Glomerular visceral epithelial cell (primary cell): ENCODE measurements around the gene FGA.

Experiments
- DNase-seq: peaks from one replicate; pipeline ENCODE4 v3.0.0-alpha.2; 2016; ENCODE audit errors: extremely low spot score

FGA gene

DNA sequence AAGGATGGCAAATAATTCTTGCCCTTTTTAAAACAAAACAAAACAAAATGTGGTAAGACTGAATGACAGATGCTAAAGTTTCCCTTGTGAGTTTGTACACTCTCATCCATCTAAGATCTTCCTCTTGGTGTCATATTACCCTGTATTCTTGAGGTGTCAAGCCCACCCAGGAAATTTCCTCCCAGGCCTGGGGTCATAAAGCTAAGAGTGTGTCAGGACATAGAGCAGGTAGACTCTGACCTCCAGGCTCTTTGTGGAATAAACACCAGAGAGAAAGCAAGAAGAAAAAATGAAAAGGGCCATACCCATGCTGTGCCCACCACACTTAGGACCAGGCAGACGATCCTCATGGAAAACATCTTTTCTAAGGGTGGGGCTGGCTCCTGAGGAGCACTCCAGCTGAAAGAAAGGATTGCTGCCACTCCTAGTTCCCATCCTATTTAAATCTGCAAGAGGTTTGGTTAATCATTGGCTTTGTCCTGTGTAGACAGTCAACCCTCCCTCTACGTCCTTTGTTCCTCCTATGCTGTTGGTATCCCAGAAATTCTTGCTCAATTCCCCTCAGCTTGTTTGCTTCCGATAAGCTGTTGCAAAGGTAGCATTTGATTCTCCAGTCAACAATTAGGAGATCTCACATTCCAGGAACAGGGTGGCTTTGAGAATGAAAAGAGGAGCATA lies at the start of gene FGA:
Gene FGA (minus strand): TSS at position 414 of the 678 bp plus-strand sequence. CDS start 55 bp downstream, at position 359.
- no peak for DNase-seq

DNA sequence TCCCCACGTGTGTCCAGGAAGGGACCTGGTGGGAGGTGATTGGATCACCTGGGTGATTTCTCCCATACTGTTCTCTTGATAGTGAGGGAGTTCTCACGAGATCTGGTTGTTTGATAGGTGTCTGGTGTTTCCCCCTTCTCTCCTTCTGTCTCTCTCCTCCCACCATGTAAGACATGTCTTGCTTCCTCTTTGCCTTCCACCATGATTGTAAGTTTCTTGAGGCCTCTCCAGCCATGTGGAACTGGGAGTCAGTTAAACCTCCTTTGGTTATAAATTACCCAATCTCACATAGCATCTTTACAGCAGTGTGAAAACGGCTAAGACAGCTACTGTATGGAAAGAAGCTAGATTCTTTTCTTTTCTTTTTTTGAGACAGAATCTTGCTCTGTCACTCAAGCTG lies 43.5 kb upstream of the FGA start:
- DNase-seq = no peak

DNA sequence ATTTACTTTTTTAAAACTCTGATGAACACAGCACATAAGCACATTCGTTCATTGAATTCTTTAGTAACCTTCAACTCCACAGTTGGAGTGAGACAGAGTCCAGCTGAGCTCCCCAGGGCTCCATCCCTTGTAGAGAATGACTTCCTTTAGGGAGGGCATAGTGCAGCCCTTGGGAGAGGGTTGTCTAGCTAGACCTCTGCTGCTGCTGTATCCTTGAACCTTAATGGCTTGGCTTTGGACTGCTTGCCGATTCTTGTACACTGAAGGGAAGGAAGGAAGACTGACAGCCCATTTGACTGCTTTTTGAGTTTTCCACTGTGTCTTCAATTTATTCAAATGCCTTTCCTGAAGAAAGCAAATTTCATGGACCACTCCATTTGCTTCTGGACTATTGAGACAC lies 41.3 kb upstream of the FGA start:
- no peak for DNase-seq

DNA sequence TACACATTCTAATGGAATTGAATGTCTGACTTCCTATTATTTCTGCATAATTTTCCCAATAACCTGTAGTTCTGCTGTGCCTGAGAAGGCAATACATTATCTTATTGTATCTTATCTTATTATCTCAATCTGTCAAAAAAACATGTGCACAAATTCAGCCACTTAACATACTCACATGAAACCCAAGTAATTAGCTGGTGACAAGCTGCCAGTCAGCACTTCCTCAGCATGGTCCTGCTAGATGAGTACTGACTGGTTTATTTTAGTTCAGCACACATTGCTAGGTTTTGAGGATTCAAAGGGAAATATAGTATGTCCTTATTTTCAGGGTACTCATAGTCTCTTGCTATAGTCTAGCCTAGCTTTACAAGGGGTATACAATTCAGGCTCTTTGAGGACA lies 39.8 kb upstream of the FGA start:
- DNase-seq = no peak

DNA sequence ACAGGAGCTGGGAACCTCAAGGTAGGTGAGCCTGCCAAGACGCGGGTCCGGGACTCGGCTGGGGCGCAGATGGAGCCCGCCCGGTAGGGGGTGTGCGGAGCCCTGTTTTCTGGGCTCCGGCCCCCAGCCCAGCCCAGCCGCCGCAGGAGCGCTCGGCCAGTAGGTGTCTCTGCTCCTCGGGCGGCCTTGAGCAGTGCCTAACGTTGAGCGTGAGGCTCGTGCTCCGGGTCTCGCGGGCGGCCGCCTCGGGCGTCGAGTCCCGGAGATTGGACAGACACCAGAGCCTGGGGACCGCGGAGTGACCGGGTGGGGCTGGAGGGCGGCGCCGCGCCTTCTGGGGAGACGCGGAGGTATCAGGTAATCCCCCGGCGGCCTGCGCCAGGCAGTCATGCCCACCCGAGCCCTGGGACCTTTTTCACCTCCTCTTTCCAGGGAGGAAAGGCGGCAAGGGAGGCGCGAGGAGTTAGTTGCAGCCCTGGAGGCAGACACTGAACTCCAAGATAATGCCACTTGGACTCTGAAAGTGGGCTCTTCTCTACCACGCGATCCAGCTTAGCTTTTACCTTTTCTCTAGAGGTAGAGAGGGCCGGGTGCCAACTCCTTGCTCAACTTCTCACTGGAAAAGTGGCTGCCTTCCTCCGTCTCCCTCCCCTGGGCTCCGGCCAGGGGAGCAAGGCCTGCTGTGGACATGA lies 36.4 kb upstream of the FGA start:
- DNase-seq = peak; percentile 59

DNA sequence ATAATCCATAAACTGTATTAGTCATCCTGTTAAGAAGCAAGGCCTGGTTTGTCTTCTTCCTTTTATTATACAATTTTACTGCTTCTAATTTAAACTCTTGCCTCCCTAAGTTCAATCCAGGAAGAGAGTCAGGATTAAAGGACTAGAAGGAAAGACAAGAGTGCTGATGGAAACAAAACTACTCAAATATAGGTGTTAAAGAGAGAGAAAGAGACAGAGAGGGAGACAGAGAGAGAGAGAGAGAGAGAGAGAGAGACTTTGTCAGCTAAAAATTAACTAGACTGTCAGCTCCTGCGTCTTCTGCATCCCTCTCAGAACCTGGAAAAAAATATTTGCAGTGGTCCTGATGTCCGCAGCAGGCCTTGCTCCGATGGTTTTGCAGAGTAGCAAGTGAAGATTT lies 35.4 kb upstream of the FGA start:
- DNase-seq = peak; percentile 24

DNA sequence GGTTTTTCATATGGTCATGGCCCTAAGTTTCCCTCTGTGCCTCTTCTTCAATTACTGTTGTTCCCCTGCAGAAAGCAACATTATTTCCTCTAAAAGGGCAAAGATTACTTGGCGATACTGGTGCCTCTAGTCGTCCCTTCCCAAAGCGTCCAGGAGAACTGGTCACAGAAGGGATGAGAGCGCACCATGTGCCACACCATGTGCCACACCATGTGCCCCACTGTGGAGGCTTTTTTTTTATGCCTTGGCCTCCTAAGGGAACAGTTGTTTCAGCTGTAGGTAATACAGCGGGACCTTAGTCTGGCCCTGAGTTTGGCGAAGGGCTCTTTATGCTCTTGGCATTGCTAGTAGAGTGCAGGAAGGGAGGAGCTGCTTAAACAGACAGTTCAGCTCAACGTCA lies 33.5 kb upstream of the FGA start:
- DNase-seq = no peak

DNA sequence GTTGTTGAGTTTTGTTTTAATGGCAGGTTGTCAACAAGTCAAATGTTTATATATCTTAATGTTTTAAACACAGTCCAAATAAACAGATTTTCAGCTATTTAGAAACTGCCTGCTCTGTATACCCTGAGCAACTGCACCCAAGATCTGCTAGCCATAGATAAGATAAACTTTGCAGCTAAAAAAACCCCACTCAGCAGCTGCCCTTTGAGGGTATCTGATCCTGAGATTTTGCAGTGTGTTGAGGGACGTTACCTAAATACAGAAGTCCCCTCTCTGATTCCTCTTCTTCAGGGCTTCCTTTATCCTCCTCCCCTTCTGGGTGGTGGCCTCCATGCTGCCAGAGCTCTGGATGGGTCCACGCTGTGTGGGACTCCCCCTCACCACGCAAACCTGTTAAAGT lies 32.9 kb upstream of the FGA start:
- DNase-seq = no peak

DNA sequence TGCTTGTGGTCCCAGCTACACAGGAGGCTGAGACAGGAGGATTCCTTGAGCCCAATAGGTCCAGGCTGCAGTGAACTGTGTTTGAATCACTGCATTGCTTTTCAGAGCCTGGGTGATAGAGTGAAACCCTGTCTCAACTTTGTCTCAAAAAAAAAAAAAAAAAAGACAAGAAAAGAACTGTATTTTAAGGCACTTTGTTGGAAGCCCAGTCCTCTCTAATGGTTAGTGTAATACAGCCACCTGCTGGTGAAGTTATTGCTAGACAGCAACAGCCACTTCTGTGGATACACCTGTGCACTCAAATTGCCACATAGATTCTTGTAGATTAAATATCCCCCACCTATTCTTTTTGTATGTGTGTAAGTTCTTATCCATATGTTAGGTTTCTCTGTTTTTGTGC lies 32.1 kb upstream of the FGA start:
- peak; percentile 58 for DNase-seq

DNA sequence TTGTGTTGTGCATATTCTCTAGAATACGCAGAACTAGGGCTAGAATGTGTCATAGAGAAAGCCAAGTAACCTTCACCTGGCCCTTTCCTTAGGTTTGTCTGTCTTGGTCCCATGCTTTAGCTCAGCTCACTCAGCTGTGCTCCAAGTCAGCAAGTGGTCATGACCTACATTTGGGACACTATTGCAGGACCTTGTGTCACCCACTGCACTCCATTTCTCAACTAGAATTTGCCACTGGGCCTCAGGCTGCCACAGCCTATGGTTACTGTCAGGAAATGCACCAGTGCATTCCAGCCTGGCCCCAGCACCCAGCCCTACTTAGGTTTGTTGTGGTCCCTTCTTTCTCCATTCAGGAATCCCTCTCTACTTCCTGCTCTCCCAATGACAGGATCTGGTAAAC lies 29.6 kb upstream of the FGA start:
- DNase-seq = no peak

DNA sequence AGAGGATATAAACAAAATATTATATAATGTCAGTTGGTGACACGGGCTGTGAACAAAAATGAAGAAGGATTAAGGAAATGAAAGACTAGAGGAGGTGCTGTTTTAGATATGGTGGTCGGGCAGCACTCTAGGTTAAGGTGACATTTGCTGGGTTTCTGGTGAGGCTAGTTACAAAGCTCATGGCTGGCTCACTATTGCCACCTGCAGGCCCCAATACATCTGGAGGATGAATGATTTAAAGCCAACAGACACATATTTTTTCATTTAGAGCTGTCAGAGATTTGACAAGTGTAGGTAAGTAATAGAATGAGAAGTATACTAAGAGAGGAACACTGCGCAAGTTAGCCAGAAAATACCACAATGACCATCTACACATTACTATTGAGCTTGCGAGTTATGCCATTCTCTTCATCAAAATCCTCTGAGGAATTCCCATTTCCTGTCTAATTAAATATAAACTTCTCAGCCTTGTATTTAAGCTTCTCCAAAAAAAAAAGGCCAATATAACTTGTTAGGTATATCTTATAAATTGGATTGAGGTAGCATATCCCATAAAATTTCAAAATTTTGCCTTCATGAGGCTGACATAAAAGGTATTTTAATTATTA lies 28.3 kb upstream of the FGA start:
- peak; percentile 69 for DNase-seq

DNA sequence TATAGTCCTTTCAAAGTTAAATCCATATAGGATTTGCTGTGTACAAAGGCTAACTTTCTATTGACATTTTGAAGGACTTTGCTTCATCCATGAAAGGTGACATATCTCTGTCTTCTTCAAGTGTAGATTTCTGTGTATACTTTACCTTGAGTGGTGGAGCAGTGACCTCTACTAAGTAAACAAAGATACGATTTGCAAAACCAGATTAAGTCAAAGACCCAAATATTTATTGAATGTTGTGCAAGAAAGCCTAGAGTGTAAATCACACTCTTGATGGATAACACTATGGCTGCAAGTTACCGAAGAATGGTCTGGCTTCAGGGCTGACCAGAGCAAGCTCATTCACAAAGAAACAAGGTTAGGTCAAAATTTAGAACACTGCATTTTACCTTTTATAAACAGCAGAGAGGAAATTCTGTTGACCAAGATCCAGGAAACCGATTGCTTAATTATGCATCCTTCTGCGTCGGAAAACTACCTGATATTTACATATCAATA lies 27.3 kb upstream of the FGA start:
- DNase-seq = no peak

DNA sequence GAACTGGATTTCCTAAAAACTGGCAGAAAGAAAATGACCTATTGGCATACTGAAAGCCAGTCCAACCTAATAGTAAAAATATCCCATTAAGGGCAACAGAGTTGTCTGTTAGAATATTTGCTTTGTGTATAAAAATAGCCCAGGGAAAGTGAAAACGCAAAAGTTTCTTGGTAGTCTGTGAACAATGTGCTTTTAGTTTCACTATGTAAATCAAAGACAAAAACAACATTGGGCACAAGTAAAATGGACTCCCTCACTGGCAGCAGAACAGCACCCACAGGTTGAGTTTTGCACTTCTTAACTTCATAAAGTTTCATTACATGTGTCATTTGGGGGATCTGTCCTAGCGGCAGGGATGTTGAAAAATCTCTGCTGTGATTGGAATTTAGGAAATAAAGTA lies 26.2 kb upstream of the FGA start:
- no peak for DNase-seq

DNA sequence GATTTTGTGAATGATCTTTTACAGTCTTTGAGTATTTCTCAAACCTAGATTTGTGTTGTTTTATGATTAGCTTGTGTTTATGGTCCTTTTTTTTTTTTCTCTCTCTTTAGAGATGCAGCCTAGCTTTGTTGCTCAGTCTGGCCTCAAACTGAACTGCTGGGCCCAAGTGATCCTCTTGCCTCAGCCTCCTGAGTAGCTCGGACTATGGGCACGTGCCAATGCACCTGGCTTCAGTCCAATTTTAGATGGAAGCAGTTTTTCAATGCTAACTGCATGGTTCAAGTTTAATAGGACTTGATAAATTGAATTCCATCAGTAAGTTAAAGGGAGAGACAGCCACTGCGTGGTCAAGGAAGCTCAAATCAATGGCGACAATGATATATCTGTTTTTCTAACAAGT lies 25.7 kb upstream of the FGA start:
- DNase-seq = no peak

DNA sequence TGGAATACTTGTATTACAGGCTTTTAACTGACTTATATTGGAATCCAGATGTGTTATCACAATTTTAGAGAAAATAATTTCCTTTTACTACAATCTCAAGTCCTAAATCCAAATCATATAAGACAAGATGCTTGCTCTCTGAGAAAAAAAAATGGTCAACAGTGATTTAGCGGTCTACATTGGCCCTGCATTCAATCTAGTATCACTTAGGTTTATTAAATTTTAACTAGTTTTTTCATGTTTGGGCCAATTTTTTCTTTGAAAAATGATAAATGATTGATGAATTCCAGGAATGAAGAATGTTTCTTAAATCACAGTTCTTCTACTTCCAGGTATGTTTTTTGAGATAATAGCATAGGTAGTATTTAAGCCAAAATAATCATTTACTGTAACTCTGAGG lies 24.7 kb upstream of the FGA start:
- DNase-seq = no peak

DNA sequence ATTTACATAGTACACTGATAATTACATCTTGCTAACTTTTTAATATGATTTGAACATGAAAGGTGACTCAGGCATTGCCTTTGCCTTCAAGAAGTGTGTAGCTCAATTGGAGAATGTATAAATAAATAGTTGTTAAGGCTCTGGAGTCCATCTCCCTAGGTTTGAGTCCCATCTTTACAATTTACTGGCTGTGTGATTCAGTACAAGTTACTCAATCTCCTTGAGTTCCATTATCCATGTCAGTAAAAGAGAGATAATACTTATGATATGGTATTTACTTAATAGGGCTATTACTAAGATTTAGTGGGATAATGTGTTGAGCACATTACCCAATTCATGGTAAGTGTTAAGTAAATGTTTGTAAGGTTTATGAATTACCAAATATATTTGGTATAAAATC lies 23.8 kb upstream of the FGA start:
- DNase-seq = no peak

DNA sequence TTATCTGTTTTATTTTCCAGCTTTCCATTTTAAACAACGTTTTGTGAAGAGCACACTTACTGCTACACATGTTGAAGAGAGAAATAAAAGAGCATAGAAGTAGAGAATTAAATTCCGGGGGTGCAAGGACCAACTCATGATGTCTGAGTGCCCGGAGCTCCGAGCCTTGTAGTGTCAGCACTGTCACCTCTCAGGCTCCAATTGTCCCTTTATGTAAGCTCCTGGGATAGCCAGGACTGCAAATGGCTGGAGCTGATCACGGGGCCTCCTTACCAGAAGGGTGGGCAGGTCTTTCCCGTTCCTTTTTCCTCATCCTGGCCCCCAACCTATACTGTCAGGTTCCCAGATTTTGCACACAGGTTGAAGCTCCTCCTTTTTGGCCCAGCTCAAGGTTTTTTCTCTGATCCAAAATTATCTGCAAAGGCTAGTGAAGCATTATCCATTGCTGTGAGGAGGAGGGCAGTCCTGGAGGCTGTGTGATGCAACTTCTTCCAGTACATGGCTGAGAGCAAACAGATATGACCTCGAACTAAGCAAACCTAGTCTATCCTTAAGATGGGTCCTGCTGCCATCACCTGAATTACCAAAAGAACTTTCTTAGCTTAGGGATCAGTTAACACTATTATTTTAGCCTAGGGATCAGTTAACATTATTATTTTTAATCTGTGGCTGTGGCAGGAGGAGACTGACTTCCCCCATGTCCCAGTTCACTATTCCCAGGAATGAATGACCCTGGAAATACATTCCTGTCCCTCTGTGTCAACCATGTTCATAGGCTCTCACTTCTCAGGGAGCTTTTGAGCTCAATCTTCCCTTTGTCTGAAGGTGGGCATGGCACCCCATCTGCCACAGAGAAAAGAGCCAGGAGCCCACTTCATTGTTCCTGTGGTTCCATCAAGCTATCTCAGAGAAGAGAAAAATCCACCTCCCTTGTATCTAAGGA lies 22.2 kb upstream of the FGA start, which contains the start of gene FGG:
Gene FGG (minus strand): TSS at position 185 of the 943 bp plus-strand sequence. CDS start 47 bp downstream, at position 138.
- DNase-seq = no peak

DNA sequence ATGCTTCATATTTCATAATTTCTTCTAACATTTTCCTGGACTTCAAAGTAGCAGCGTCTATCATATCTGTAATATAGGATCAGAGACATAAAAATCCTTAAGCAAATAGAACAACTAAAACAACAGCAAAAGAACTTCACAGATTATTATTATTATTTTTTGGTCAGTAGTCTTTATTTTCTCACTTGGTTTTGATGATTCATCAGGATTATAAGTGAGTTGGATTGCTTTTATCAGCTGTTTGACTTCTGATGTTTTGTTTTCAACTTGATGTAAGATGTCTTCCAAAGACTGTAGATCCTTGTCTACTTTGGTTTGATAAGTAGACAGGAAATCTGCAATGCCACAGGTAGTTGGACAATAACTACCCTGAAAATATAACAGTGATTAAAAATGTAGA lies 21.3 kb upstream of the FGA start:
- DNase-seq = no peak

DNA sequence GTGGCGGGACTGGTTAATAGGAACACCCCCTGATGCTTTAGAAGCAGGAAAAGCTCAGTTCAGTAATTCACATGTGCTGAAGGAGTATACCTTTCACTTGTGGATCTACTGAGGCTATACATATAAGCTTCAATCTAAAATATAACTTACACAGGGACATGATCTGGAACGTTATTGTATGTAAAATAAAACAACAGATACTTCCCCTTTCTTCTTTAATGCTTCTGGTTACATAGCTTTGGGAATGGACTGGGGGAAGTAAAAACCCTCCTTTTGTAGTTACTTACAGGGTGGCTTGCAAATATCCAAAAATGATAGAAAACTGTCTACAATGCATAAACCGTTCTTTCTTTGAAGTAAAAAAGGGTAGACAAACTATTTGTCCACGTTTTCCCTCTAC lies 20.0 kb upstream of the FGA start:
- DNase-seq = no peak

DNA sequence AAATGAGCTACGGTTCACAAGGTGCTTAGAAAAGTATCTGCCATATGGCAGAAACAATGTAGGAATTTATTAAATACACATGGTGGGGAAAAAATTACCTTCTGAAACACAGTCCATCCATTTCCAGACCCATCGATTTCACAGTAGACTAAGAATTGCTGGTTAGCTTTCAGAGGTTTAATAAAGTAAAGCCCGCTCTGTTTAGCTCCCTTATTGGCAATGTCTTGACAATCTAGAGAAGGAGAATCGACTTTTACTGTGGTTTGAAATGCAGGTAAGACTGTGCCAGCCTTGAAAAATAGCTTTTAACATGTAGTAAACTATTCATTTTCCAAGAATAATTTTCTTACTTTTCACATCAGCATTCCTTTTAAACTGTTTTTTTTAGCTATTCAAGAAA lies 19.0 kb upstream of the FGA start:
- DNase-seq = no peak

DNA sequence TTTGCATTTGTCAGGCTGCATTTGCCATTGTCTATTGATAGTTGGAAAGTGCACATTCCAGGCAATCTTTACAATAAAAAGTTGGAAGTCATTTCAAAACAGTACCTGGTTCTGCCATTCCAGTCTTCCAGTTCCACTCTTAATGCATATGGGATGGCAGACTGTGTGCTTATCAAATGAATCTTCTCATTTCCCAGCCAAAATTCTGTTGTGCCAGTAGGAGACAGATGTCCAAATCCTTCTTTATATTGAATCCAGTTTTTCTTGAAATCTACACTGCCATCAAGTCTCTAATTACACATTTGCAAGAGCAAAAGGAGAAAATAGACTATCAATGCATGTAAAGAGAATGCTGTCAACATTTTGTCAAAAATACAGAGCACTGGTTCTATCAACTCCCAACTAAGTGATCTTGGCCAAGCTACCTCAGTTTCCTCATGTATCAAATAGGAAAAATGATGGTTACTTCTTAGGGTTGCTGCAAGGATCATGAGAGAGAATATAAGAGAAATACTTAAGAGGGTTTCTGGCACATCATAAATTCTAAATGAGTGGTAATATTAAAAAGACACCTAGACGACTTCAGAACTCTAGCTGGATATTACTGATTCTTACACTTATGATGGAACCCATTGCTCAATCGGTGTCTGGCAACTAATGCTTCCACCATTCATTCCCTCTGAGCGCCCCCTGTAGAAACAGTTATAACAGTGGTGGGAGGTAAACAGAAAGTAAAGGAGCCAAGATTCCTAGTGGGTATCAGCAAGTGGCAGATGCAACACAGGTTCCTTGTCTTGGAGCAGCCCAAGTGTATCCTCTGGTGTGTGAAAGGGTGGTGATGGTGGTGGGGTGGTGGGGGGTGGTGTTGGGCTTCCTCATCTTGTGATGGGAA lies 18.1 kb upstream of the FGA start:
- no peak for DNase-seq
